GM18873 (cell line): Measurements from ENCODE around the gene LRRFIP1.
"Not testable (repeated sequence)": the region's sequence is repeated elsewhere in the genome, so short reads cannot be mapped to it uniquely, and the experiment has no call there.

Experiments used
- ATAC-seq: cut with Tn5 transposase; IDR thresholded peaks from one replicate; pipeline ENCODE4 v1.9.1; 2021; ENCODE audit warnings: mild to moderate bottlenecking, moderate library complexity, moderate number of reproducible peaks; ENCODE audit not compliant: unreplicated experiment, low FRiP score

Gene LRRFIP1

DNA sequence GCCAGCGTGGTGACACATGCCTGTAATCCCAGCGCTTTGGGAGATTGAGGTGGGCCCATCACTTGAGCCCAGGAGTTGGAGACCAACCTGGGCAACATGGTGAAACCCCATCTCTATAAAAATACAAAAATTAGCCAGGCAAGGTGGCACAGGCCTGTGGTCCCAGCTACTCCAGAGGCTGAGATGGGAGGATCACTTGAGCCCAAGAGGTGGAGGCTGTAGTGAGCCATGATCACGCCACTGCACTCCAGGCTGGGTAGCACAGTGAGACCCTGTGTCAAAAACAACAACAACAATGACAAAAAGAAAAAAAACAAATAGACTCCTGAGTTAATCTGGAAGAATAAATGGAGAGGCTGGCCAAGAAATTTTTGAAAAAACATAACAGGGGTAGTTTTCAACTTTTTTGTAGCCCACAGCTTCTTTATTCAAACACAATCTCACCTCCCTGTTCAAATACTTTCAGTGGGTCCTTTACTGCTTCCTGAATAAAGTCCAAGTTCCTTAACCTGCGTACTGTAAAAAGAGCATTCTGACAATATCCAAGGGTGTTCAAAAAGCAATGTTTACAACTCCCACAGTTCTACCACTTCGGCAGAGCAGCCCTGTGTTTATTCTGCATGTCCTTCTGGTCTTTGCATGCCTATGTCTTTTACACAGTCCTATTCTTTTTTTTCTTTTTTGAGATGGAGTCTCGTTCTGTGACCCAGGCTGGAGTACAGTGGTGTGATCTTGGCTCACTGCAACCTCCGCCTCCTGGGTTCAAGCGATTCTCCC lies 53.5 kb downstream of the LRRFIP1 start:
- ATAC-seq, result no peak

DNA sequence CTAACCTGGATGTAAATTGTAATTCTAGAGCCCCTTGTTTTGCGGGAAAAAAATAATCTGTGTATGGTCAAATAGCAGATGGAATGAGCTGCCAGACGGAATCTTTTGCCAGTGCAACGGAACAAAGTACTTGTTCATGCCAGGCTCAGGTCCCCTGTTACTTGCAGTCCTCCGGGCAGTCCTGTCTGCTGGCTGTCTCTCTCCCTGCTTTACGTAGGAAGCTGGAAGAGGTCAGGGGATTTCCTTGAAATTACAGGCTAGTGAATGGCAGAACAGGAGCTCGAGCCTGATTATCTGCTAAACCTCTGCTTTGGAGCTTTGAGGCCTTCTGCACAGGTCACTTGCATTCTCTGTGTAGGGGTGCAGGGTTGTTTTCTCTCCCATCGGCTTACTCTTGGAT lies 54.8 kb downstream of the LRRFIP1 start:
- ATAC-seq, result no peak

DNA sequence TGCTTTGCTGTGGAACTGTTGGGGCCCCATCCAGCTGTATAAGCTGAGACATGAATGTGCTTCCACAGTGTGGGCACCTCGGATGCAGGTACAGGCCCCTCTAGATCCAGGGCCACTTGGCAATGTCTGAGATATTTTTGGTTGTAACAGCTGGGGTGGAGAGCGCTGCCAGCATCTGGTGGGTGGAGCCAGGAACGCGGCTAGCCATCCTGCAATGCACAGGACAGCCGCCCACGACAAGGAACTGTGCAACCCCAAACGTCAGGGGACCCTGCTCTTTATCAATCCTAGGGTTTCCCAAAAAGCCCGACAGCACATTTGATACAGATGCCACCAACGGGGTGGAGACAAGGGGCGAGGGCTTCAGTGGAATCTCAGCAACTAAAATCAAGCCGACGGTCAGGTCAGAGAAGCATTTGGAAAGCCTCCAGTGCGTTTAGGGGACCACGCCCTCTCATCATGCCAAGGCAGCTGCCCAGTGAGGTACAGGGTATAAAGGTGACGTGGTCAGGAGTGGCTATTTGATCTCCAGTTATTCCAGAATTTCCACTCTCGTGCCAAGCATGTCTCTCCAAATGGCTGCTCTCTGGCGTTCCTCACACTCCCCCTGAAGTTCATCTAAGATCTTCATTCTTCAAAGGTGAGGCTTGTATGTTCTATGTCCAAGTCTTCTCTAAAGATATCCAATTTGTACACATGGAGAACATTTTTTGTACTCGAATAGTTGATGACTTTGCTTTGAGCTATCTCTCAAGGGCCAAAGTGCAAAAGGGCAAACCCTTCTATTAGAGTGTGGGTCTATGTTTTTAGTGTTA lies 55.7 kb downstream of the LRRFIP1 start:
- ATAC-seq, result no peak

DNA sequence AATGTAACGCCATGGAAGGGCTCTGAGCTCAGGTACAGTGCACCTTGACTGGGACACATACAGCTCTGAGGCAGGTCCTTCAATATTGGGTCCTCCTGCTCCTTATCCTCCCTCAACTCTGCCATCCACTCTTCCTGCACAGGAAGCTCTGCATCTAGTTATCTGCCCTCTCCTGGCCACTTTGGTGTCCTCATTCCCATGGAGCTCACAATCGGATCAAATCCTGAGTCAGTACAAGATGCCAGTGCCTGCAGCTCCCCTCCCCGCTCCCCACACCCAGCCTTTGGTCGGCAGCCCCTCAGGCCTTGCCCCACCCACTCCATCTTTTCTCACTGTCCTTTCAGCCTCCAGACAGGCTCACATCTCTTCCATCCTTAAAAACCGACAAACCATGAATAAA lies 58.0 kb downstream of the LRRFIP1 start:
- ATAC-seq, result no peak

DNA sequence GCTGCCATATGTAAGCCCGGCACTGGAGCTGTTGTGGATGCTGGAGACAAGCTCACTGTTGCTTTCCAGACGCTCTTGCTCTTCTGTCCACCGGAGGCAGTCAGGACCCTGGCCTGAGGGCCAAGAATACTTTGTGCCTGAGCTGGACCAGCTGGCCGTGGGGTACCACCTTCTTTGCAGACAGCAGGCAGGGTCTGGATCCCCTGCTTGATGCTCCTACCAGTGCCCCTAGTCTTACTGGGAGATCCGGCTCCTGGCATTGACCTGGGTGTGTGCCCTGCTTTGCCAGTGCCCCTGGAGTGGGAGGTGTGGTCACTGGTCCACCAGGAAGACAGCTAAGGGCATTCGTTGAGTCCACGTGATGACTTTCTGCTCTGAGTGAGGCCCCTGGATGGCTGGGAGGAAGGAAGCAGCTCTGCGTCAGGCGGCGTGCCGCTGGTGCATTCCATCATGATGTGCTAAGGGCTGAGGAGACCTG lies 59.3 kb downstream of the LRRFIP1 start:
- ATAC-seq, result no peak

DNA sequence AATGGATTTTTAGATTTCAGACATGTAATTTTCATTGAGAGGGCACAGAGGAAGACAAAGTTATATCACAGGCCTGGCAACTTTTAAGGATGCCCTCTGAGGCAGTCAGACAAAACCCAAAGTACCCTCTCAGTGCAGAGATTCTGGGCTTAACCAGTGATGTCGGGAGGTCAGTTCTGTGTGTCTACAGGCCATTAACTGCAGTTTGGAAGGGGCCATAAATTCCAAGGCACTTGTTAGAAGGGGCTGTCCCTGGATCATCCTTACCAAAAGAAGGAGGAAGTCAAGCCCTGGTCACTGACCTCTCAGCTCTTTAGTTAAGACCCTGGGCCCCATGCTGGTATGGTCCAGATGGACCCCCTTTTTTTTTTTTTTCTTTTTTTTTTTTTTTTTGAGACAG lies 60.7 kb downstream of the LRRFIP1 start:
- no peak for ATAC-seq

DNA sequence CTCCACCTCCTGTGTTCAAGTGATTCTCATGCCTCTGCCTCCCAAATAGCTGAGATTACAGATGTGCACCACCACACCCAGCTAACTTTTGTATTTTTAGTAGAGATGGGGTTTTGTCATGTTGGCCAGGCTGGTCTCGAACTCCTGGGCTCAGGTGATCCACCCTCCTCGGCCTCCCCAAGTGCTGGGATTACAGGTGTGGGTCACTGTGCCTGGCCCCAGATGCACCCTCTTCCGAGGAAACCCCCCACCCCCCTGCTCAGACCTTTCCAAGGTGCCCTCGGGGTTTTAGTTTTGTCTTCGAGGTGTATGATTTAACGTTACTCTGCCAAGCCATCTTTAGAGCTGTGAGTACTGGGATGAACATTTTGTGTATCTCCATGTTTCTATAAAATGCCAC lies 61.2 kb downstream of the LRRFIP1 start:
- ATAC-seq, result not testable (repeated sequence)

DNA sequence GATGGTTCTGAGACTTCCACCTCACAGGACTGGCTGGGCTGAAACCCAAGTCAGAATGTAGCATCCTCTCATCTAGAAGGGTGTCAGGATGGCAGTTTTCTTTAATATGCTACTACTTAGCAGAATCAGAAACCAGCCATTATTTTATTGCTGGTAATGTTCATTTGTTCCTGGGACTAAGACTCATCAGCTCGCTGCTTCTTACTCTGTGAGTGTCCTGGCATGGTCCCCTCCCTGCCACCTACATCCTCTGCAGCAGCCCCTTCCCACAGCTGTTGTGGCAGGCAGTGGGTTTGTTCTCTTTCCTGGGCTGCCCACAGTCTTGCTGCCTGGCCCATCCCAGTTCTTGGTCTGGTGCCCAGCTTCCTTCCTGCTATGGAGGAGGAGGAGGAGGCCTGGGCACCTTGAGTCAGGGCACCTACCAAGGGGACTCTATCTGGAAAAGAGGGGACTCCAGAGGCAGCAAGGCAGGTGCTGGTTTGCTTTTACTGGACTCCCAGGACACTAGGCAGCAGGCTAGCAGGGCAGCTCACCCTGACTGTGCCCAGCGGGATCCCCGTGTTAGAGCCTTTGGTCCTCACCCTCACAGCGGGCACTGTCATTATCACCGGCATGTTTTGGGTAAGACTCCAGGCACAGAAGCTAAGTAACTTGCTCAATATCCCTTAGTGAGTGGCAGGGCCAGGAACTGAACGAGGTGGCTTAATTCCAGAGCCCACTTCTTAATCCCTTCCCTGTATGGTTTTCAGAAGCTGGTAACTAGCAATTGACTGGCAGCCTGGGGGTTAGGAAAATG lies 62.1 kb downstream of the LRRFIP1 start:
- ATAC-seq, result no peak

DNA sequence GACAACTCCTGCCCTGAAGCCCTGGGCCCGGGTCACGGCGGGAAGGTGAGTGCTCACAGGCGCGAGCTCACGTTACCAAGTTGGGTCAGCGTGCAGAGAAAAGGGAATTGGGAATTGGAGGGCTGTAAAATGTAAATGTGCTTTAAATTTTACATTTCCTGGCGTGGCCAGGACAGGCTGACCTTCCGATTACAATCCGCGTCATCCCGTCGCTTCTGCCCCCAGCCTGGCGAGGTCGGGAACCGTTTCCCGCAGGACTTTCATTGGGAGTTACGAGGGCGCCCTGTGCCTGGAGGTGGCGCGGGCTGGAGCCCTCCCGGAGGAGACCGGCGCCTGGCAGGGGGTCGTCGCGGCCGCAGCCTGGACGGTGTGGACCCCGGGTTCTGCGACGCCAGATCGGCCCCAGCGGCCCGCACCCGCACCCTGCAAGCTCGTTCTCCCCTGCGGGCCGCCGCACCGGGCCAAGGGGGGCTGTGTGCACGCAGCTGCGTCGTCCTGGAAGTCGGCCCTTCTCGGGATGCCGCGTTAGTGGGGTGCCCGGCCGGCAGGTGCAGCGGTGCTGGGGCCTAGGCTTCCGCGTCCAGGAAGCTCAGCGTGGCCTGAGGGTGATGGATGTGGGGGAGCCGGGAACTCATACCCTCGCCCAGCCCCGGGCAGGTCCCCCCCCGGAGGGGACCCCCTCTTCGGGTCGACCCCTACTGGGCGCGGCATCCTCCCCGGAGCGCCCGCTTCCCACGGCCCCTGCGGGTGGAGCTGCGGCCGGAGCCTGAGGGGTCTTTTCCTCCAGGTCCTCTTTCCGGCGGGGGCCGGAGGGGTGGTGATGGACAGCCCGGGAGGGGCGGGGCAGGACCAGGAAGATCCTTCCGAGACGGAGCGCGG lies 63.9 kb downstream of the LRRFIP1 start:
- ATAC-seq, result no peak

DNA sequence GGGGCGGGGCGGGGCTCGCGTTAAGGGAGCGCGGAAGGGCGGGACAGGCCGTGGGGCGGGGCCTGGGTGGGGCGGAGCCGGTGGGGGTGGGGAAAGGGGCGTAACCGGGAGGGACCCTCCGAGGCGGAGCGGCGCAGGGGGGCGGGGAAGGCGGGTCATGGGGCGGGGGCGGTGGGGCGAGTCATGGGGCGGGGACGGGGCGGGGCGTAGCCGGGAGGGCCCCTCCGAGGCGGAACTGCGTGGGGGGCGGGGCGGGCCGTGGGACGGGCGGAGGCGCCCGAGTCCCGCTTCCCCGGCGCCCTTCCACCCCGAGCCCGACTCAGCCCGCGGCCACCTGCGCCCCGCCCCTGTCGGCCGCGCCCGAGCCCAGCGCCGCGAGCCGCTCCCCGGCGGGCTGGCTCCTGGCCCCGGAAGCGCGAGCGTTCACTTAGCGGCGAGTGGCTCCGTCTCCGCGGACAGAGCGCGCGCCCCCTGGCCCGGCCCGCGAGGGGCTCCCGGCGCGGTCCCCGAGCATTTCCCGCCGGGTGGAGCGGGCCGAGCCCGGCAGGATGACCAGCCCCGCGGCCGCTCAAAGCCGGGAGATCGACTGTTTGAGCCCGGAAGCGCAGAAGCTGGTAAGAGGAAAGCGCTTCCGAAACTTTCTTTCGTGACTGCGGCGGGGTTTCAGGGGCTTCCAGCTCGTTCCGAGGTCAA lies 64.7 kb downstream of the LRRFIP1 start:
- no peak for ATAC-seq

DNA sequence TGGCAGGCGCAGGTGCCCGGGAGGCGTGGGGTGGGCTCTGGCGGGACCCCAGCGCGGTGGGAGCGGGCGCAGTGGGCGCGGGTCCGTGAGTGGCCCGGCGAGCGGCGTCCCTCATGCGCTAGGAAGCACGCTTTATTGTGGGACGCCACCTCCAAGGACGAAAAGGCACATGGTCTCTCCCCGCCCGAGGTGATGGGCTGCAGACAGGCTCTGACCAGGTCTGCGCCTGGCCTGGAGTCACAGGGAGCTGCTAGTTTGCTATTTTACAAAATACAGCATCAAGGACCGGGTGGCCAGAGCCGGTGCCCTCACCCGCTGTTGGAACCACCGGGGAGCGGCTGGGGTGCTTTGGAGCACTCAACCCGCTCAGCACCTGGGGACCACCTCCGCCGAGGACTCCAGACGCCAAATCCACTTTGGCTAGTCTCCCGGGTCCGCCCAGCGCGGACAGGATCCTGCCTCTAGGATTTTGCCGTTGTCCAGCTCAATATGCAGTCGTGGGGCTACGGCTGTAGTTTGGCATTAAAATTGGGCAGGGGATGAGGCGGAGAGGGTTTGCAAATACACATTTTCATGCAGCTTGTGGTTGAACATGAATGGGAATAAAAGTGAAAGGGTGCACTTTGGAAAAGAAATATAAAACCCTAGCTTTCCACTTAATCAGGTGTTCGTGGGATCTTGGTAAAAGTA lies 65.4 kb downstream of the LRRFIP1 start:
- ATAC-seq, result no peak

DNA sequence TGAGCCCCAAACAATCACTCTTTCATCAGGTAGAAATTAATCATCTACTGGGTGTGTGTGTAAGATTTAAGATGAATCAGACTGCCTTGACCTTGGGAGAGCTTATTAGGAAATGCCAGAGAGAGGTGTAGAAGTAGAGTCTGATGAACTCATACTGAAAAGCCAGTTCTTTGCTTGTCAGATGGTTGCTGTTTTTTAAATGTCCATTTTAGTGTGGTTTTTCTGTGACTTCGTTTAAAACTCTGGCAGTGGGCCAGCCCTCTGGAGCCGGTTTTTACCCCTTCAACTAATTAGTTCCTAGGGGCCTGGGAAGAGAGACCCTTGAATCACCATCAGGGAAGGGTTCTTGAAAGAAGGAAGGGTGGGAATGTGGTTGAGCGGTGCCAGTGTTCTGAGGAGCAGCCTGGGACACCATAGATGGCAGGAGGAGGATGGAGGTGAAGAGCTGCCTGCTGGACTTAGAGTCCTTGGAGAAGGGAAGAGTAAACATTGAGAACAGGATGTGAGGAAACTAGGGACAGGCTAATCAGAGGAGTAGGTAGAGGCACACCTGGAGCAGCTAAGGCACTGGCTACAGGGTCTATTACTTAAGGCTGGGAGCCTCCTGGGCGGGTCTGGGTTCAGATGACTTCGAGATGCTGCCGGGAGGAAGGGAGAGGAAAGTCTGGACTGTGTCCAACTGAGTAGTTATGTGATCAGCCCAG lies 66.1 kb downstream of the LRRFIP1 start:
- ATAC-seq, result no peak

DNA sequence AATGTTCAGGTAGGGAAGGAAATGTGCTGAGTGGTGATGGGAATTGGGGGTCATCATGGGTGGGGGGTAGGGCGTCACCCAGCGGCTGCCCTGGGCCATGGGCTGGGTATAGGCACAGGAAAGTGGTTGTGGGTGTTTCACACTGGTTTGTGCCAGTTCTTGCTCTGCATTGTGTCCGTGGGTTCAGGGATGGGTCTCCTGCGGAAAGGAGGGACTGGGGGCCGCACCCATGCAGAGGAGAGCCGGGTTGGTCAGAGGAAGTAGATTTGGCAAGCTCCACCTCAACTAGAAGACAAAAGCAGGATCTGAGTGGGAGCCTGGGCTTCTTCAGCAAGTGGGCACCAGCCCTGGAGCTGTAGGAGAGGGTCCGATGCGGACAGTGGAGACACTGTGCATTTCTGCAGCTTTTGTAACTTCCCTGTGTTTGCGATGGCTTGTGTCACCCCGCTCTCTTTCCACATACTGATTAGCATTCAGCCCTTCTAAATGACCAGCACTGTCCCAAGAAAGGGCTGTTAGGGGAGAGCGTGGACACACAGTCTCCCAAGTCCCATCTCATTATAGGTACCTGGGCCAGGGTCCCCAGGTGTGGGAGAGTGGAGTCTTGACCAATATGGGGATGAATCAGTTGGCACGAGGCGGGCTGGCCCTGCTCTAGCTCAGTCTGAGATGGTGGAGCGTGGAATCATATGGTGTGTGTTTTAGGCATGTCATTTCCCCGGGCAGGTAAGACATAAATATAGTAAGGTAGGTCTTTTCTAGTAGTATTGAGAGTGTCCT lies 67.2 kb downstream of the LRRFIP1 start:
- ATAC-seq, result no peak

DNA sequence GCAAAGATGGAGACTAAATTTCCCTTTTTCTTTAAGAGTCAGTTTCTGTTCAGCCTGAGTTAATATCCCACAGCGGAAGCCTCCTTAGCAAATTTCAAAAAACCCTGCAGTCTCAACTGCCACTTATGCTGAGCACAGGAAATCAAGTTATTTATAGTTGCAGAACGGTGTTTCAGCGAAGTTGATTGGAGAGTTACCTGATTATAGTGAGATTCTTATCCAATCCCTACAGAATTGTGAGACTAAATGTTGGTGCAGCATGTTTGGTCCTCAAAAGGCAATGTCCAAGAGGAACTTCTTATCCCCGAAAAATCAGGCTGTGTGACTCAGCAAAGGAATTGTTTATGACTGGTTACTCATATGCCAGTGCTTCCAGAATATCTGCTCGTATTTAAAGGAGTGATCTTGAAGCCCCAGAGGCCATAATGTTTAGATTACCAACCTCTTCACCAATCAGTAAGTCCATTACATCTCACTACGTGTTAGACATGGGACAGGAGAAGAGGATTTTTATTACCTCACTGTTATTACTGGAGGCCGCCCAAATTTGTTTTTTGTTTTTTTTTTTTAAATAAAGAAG lies 67.9 kb downstream of the LRRFIP1 start:
- ATAC-seq, result no peak

DNA sequence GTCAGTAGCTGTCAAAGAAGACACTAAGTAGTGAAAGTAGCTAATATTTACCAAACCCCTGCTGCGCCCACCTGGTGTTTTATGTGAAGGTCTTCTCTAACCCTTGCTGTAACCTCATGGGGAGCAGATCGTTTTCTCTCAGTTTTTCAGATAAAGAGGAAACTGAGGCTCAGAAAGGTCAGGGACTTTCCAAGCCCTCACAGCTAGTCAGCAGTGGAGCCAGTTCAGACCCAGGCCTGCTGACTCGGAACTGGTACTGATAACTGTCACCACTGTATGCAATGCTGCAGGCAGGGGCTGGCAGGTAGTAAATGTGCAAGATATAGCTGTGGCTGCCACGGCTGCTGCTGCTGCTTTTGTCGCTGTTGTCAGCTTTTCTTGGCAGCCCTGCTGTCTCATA lies 69.1 kb downstream of the LRRFIP1 start:
- no peak for ATAC-seq

DNA sequence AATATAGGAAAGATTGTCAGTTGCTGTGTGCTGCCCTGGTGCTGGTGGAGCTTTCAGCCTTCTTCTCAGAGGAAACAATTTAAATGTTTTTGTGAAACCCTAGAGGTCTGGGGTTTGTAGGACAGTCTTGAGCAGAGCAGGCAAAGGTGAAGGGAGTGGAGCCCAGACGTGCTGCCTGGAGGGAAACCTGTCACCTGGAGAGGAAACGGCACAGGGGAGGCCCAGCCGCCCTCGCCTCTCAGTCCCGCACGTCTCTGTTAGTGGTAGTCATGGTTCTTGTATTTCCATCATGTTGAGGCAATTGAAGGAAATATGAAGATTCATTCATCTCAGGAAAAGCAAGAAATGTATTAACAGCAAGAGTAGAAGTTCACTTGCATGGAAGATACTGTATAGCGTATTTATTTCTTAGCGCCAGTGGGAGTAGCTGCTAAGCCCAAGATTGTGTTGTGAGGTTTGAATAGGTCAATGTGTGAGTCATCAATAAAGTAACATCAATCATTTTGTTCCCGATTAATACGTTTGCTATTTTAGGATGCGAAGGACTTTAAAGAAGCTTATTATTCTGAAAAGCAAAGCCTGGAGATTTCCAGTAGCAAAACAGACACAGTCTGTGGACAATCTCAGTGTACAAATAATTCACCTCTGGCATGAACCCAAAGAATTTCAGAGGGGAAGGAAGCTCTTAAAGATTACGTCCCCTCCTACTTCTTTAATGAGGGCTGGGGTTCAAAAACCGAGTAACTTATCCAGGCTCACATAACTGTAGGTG lies 70.4 kb downstream of the LRRFIP1 start:
- no peak for ATAC-seq

DNA sequence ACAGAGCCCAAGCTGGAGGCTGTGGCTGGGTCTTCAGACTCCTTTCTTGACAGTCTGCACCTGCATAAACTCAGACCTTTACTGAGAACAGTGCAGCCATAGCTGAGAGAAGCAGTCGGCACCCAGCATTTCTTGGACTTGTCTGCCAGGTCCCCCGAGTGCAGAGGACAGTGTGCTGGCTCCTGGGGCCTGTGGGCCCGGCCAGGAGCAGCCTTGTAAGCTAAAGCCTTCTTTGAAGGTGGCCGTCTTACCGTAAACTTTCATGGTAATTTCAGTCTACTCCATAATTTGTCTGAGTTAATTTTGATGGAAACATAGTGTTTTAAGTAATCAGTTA lies 70.9 kb downstream of the LRRFIP1 start:
- no peak for ATAC-seq
